H1 (cell line): ENCODE measurements around the gene XCL1. TPM values are rescaled to one million over a fixed set of nuclear protein-coding genes. Genes with fewer than 3 reads are reported as not detected.
"Not testable (repeated sequence)": the region's sequence is repeated elsewhere in the genome, so short reads cannot be mapped to it uniquely, and the experiment has no call there.

Source experiments
- CTCF ChIA-PET: fragments of 300-600 bp; sonication (Branson Sonifier 250); formaldehyde crosslinking; loops from one replicate; lab custom pipeline; 2021; ENCODE audit not compliant: partially characterized antibody; lab: Charles Lee
- POLR2A ChIA-PET: fragments of 300-600 bp; sonication (Branson Sonifier 250); formaldehyde crosslinking; loops from one replicate; lab custom pipeline; 2021; ENCODE audit warnings: inconsistent platforms; ENCODE audit not compliant: partially characterized antibody; lab: Charles Lee
- DNase-seq, 2 experiments: peaks; one replicate each; pipeline versions ENCODE4 v3.0.0 to v3.0.0-alpha.2; 2010 to 2022; ENCODE audit warnings: low spot score in 2 of 2, low read depth in 1 of 2, mixed read lengths in 1 of 2
- FAIRE-seq: peaks from 2 replicates; lab custom pipeline; 2011; peaks lifted over from hg19 to GRCh38; lab: Jason Lieb, UNC
- H2AFZ ChIP-seq: 2 replicates; pipeline ENCODE4 v1.8.1; 2012; ENCODE audit warnings: low read length, inconsistent platforms
- H2AK5ac ChIP-seq: 2 replicates; pipeline ENCODE4 v1.6.1; 2013; ENCODE audit warnings: low read depth, low read length
- H2BK120ac ChIP-seq: replicated peaks from 2 replicates; pipeline ENCODE3; 2013; ENCODE audit warnings: low read depth, low read length, inconsistent platforms
- H2BK12ac ChIP-seq: 2 replicates; pipeline ENCODE4 v1.6.1; 2013; ENCODE audit warnings: low read depth, low read length
- H2BK15ac ChIP-seq: 2 replicates; pipeline ENCODE4 v1.6.1; 2013; ENCODE audit warnings: low read length
- H2BK20ac ChIP-seq: 2 replicates; pipeline ENCODE4 v1.6.1; 2013; ENCODE audit warnings: low read length
- H2BK5ac ChIP-seq: 2 replicates; pipeline ENCODE4 v1.6.1; 2013; ENCODE audit warnings: low read depth, low read length
- H3K14ac ChIP-seq: 2 replicates; pipeline ENCODE4 v1.6.1; 2013; ENCODE audit warnings: inconsistent platforms; ENCODE audit not compliant: insufficient read length
- H3K18ac ChIP-seq: 2 replicates; pipeline ENCODE4 v1.6.1; 2013; ENCODE audit warnings: low read length; ENCODE audit errors: extremely low read depth
- H3K23ac ChIP-seq: 2 replicates; pipeline ENCODE4 v1.6.1; 2013; ENCODE audit warnings: inconsistent platforms; ENCODE audit not compliant: insufficient read length
- H3K23me2 ChIP-seq: 2 replicates; pipeline ENCODE4 v1.6.1; 2013; ENCODE audit warnings: low read depth, low read length
- H3K27ac ChIP-seq: 2 replicates; pipeline ENCODE4 v1.6.1; 2011; ENCODE audit warnings: low read depth, low read length, inconsistent platforms
- H3K27me3 ChIP-seq, 4 experiments: replicated peaks in 1 of 4; 1 replicate in 1 of 4; 2 replicates in 3 of 4; pipeline versions ENCODE4 v1.6.1 to v1.8.1; 2011 to 2013; ENCODE audit warnings: low read length in 3 of 4, mild to moderate bottlenecking in 3 of 4, inconsistent platforms in 2 of 4, mixed read lengths in 2 of 4, moderate library complexity in 1 of 4; ENCODE audit not compliant: control insufficient read depth in 3 of 4, insufficient read depth in 3 of 4; ENCODE audit errors: extremely low read depth in 1 of 4
- H3K36me3 ChIP-seq, 4 experiments: 2 replicates each; pipeline versions ENCODE4 v1.6.1 to v1.8.1; 2011 to 2013; ENCODE audit warnings: mild to moderate bottlenecking in 4 of 4, low read length in 3 of 4, moderate library complexity in 2 of 4, control low read depth in 1 of 4, inconsistent platforms in 1 of 4; ENCODE audit not compliant: insufficient read depth in 4 of 4, control insufficient read depth in 2 of 4
- H3K4ac ChIP-seq: replicated peaks from 2 replicates; pipeline ENCODE3; 2013; ENCODE audit warnings: low read length, low read depth, mixed read lengths, inconsistent platforms; ENCODE audit not compliant: insufficient read length
- H3K4me1 ChIP-seq, 4 experiments: replicated peaks in 1 of 4; 1 replicate in 1 of 4; 2 replicates in 3 of 4; pipeline versions ENCODE4 v1.6.1 to v1.8.1; 2011 to 2013; ENCODE audit warnings: low read length in 3 of 4, inconsistent platforms in 2 of 4, mixed read lengths in 1 of 4; ENCODE audit not compliant: insufficient read depth in 4 of 4, control insufficient read depth in 3 of 4
- H3K4me2 ChIP-seq, 2 experiments: 2 replicates each; pipeline versions ENCODE4 v1.6.1 to v1.8.1; 2011 to 2013; ENCODE audit warnings: low read depth in 2 of 2, low read length in 2 of 2, control low read depth in 1 of 2, inconsistent platforms in 1 of 2, mild to moderate bottlenecking in 1 of 2; ENCODE audit not compliant: insufficient read depth in 1 of 2
- H3K4me3 ChIP-seq, 4 experiments: fragments of 200-600, 300-600 bp in 1 of 4; sonication (generic), shearing (Covaris generic), sonication (Bioruptor Twin) in 1 of 4; 2 replicates each; pipeline versions ENCODE4 v1.5.1 to v1.8.1; 2011 to 2016; ENCODE audit warnings: low read length in 4 of 4, low read depth in 3 of 4, control low read depth in 2 of 4, inconsistent platforms in 2 of 4, mild to moderate bottlenecking in 2 of 4, mixed read lengths in 1 of 4, moderate library complexity in 1 of 4; ENCODE audit not compliant: insufficient read depth in 2 of 4; ENCODE audit errors: extremely low read depth in 1 of 4
- H3K56ac ChIP-seq: replicated peaks from 2 replicates; pipeline ENCODE3; 2013; ENCODE audit warnings: low read depth, mild to moderate bottlenecking, mixed read lengths, low read length, inconsistent platforms; ENCODE audit not compliant: insufficient read length
- H3K79me1 ChIP-seq: 2 replicates; pipeline ENCODE4 v1.6.1; 2013; ENCODE audit warnings: low read depth, low read length, control low read depth
- H3K79me2 ChIP-seq, 2 experiments: 2 replicates each; pipeline versions ENCODE4 v1.6.1 to v1.8.1; 2012 to 2013; ENCODE audit warnings: low read length in 2 of 2, mild to moderate bottlenecking in 2 of 2, inconsistent platforms in 1 of 2; ENCODE audit not compliant: insufficient read depth in 2 of 2, control insufficient read depth in 1 of 2
- H3K9ac ChIP-seq, 4 experiments: replicated peaks in 1 of 4; 1 replicate in 1 of 4; 2 replicates in 3 of 4; pipeline versions ENCODE4 v1.6.1 to v1.8.1; 2011 to 2013; ENCODE audit warnings: low read depth in 3 of 4, low read length in 3 of 4, control low read depth in 2 of 4, mild to moderate bottlenecking in 2 of 4, moderate library complexity in 2 of 4, inconsistent platforms in 1 of 4; ENCODE audit errors: extremely low read depth in 1 of 4
- H3K9me3 ChIP-seq, 2 experiments: 2 replicates each; pipeline versions ENCODE4 v1.6.1 to v1.8.1; 2012 to 2013; ENCODE audit warnings: mild to moderate bottlenecking in 2 of 2, moderate library complexity in 2 of 2, control low read depth in 1 of 2, inconsistent platforms in 1 of 2, low read depth in 1 of 2, low read length in 1 of 2, mixed read lengths in 1 of 2; ENCODE audit not compliant: insufficient read depth in 2 of 2
- H4K20me1 ChIP-seq, 2 experiments: replicated peaks in 1 of 2; 2 replicates each; pipeline versions ENCODE3 to v1.8.1; 2011 to 2013; ENCODE audit warnings: inconsistent platforms in 2 of 2, low read length in 2 of 2, mild to moderate bottlenecking in 1 of 2; ENCODE audit not compliant: insufficient read depth in 2 of 2, control insufficient read depth in 1 of 2
- H4K5ac ChIP-seq: 2 replicates; pipeline ENCODE4 v1.6.1; 2013; ENCODE audit warnings: low read length, low read depth, mixed read lengths, inconsistent platforms; ENCODE audit not compliant: insufficient read length
- H4K8ac ChIP-seq: 2 replicates; pipeline ENCODE4 v1.8.0; 2013; ENCODE audit warnings: mild to moderate bottlenecking, moderate library complexity, low read length, inconsistent platforms; ENCODE audit not compliant: insufficient read depth; ENCODE audit errors: extremely low read depth
- H4K91ac ChIP-seq: replicated peaks from 2 replicates; pipeline ENCODE3; 2013; ENCODE audit warnings: low read length, mixed read lengths, inconsistent platforms; ENCODE audit not compliant: insufficient read length
- WGBS, 2 experiments: shearing (Covaris generic) in 1 of 2; methylation state at CpG; one replicate each; pipeline versions ENCODE4 v1.1.6 to v1.1.7; 2013 to 2015; ENCODE audit warnings: low lambda C conversion rate in 2 of 2, mixed read lengths in 2 of 2, inconsistent platforms in 1 of 2, low coverage in 1 of 2, missing lambda C conversion rate in 1 of 2; ENCODE audit not compliant: insufficient replicate concordance in 2 of 2, insufficient coverage in 1 of 2, insufficient read length in 1 of 2; ENCODE audit errors: extremely low coverage in 1 of 2, missing lambda C conversion rate in 1 of 2; 5-methylcytosine and 5-hydroxymethylcytosine counted together
- polyA plus RNA-seq, 7 experiments: library from polyadenylated mRNA; depleted of rRNA in 3 of 7; stranded (reverse) in 5 of 7; unstranded in 2 of 7; fragments of >200 nt in 5 of 7; fragments of 200-250 nt in 2 of 7; gene quantifications; 1 replicate in 5 of 7; 2 replicates in 1 of 7; 4 replicates in 1 of 7; pipeline versions ENCODE4 v1.2.1 to v1.2.3, GENCODE V29; 2011 to 2013; ENCODE audit warnings: missing spikeins in 2 of 7, mixed read lengths in 2 of 7
- total RNA-seq: library from RNA; stranded (reverse); fragmentation: NEBNext Ultra II Directional; extraction: Animal tissue kit (Norgen Biotek cat#: 25700); gene quantifications from 2 replicates; pipeline ENCODE4 v1.2.1, GENCODE V29; 2021

XCL1 gene
- total and polyA plus RNA-seq, 2 of the 8 experiments (the other 6 are each of a cell fraction or from before 2014, with no cell fraction given), result 0.39 to 0.63 TPM

- H3K4me3 ChIP-seq, H3K9ac ChIP-seq, H3K56ac ChIP-seq, H2BK5ac ChIP-seq, H4K91ac ChIP-seq, H3K14ac ChIP-seq, H3K27me3 ChIP-seq, H4K5ac ChIP-seq, H3K9me3 ChIP-seq, H3K36me3 ChIP-seq, H2AK5ac ChIP-seq, H2BK20ac ChIP-seq, H2AFZ ChIP-seq, H3K79me2 ChIP-seq, H3K23ac ChIP-seq, H3K18ac ChIP-seq, H3K23me2 ChIP-seq, H3K4me2 ChIP-seq, H4K8ac ChIP-seq, H3K79me1 ChIP-seq, H3K27ac ChIP-seq, H3K4me1 ChIP-seq, H3K4ac ChIP-seq, H2BK12ac ChIP-seq, H2BK15ac ChIP-seq, DNase-seq, H2BK120ac ChIP-seq, FAIRE-seq, H4K20me1 ChIP-seq: not testable (repeated sequence)
- POLR2A ChIA-PET, result interaction anchor here (0.8 kb wide), 1 partner anchor 22 kb away, joined by 4 read pairs; no protein-coding TSS in a partner anchor
- CTCF ChIA-PET, result interaction anchor here (0.6 to 1.4 kb wide), 5 partner anchors 11 to 146 kb away, joined by 3 to 5 read pairs (median 3); no protein-coding TSS in a partner anchor
- WGBS, 2 experiments, result 92% methylated on average over 2 of the region's 2 CpGs; no CpG with 5 or more reads in 1 of the 2 experiments
Measured at GRCh38 chr1:168578531-168579185, 2.3 kb downstream of the XCL1 start.

GRCh38 chr1:168580290-168580689 is 3.9 kb downstream of the XCL1 start:
- POLR2A ChIA-PET, H3K4me3 ChIP-seq, H4K91ac ChIP-seq, DNase-seq, FAIRE-seq, H3K79me2 ChIP-seq, H3K27me3 ChIP-seq, H3K56ac ChIP-seq, H2BK20ac ChIP-seq, H4K8ac ChIP-seq, H3K14ac ChIP-seq, H3K79me1 ChIP-seq, H2BK15ac ChIP-seq, H2AK5ac ChIP-seq, H3K36me3 ChIP-seq, H4K5ac ChIP-seq, H3K18ac ChIP-seq, H2BK5ac ChIP-seq, H2AFZ ChIP-seq, H3K23me2 ChIP-seq, H3K4me1 ChIP-seq, H3K4me2 ChIP-seq, H3K27ac ChIP-seq, H3K4ac ChIP-seq, H3K9me3 ChIP-seq, H3K23ac ChIP-seq, H2BK12ac ChIP-seq, H3K9ac ChIP-seq, CTCF ChIA-PET, H4K20me1 ChIP-seq, H2BK120ac ChIP-seq: not testable (repeated sequence)
- WGBS, 2 experiments, result 86% methylated on average over 2 of the region's 2 CpGs; no CpG with 5 or more reads in 1 of the 2 experiments
